SKM-1 (cell line): Measurements from ENCODE around the gene PCBP3.
A peak's percentile ranks its signal among the peaks of the same experiment; 100 is the strongest.

ENCODE experiments used
- DNase-seq: peaks from one replicate; lab custom pipeline; 2025; ENCODE audit not compliant: unreplicated experiment; lab: John Stamatoyannopoulos, UW

The PCBP3 gene

DNA sequence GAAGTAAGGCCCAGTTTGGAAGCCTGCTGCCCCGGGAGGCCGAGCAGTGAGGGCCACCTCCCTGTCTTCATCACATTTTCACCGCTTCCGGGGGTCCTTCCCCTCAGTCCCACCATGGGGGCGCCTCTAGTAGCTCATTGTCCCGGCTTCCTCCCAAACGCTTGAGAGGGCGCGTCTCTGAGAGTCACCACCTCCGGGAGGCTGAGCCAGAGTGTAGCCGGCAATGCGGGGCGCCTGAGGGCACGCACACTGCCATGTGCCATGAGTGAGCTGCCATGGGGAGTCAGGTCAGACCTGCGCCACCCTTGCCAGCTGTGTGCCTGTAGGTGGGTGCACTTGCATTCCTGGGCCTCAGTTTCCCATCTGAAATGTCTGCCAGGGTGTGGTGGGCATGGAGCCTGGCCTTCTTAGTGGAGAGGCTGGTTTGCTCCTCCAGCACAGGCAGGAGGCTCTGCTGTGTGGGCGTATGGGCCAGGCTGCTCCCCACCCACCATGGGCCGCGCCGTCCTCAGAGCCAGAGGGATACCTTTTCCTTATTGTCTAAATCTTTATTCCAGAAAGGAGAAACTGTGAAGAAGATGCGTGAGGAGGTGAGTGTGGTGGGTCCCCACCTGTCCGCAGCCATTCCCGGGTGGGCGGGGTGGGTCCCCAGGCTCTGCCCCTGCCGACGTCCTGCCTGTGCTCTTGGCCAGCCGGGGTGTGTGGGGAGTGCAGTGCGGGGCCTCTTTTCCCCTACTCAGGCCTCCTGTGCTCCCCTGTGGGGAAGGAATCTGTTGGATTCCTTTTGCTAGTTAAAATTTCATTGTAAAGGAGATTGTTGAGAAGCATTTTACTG, 256.7 kb downstream of the PCBP3 start:
- no peak for DNase-seq

DNA sequence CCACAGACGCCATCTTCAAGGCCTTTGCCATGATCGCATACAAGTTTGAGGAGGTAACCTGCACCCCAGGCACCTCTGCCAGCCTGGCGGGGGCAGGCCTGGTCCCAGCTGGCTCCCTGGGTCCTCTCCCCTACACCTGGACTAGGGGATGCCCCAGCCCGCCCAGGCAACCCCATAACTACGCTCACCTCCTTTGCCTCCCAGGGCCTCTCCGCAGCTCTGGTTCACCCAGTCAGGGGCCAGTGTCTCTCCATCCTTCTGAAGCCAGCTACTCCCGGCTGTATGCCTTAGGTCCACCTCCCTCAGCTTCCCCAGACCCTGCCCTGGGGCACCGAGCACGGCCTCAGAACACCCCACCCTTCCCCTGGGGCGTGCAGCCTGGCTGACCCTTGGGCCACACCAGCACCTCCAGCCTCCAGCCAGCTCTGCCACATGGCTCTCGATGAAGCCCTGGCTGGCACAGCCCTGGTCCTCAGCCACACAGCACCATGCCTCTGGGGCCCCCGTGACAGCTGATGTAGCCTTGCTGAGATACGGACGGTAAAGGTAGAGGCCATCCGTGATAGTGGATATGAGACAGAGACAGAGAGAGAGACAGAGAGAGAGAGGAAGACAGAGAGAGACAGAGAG, 257.7 kb downstream of the PCBP3 start:
- DNase-seq, result no peak

DNA sequence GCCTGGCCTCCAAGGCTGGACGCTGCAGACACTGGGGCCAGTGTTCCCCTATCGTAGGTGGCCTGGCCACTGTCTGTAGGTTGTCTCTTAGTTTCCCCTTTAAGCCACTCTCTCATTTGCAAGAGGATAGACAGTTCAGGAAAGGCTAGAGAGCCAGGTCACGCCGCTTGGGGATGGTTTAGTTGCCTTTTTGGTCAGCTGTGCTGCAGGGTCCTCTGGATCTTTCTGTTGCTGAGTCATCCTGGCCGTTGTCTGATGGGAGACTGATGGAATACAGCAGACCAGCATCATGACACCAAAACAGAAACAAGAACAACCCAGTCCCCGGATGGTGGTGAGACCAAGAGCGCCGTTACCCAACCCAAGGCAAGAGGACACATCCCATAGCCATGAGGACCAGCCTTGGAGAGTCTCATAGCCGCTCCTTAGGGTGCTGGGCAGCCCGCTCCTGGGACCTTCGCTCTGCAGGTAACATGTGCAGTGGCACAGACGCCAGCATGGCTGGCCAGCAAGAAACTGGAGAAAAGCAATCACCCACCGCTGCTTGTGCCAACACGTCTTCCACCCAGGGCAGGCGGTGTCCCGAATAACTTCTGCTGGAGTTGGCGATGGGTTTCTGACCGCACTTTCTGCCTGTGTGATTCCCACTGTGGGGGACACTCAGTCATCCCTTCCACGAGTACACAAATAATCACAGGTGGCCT, 258.9 kb downstream of the PCBP3 start:
- DNase-seq, result no peak

DNA sequence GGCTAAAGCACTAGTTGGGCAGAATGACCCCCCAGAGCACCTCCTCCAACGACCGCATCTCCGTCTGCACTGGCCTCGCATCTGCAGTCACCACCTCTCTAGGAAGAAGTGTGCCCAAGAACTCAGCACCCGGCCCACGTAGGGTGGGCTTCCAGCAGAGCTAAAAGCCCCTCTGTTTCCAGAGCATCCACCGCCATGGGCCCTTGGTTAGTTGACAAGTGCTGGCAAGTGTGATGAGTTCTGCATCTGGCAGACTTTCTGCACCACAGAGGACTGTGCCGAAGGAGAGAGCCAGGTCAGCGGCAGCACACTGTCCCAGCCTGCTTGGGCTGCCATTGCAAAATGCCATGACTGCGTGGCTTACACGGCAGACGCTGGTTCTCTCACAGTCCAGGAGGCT, 261.7 kb downstream of the PCBP3 start:
- no peak for DNase-seq

DNA sequence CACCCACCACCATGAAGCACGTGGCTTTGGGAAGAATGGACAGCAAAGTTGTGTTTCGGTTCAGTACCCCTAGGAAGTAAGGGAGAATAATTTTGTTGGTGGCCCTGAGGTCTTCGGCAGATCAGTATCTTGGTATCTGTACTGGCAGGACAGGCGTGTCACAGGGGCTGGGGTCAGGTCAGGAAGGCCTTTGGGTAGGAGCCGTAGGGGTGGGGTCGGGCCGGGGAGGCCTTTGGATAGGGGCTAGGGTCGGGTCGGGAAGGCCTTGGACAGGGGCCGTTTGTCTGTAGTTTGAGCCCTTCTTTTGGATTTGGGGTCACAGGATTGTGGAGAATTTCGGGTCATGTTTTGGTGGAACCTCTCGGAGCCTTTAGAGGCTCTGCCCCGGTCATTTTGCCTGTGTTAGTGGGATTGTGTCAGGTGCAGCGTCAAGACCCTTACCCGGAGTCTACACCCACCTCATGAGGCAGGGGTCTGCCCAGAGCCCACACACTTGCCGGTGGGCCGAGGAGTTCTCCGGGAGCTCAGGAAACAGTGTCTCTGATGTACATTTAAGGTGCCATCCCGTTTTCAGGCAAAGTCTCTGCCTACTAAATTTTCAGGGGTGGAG, 262.8 kb downstream of the PCBP3 start:
- DNase-seq, result no peak

DNA sequence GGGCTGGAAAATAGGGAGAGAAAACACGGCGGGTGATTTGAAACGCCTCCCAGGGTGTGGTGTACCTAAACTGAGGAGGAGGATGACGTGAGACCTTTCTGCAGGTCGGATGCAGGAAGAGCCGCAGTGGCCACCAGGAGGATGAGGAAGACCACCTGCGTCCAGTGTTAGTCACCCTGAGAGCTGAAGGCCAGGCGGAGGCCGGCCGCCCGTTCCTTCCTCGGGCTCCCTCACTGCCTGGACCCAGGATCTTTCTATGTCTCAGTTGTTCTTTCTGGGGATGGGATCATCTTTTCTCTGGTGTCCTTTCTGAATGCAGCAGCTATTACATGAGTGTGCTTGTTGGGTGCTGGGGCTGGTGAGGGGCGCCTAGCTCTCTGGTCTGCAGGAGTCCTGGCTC, 263.3 kb downstream of the PCBP3 start:
- no peak for DNase-seq

DNA sequence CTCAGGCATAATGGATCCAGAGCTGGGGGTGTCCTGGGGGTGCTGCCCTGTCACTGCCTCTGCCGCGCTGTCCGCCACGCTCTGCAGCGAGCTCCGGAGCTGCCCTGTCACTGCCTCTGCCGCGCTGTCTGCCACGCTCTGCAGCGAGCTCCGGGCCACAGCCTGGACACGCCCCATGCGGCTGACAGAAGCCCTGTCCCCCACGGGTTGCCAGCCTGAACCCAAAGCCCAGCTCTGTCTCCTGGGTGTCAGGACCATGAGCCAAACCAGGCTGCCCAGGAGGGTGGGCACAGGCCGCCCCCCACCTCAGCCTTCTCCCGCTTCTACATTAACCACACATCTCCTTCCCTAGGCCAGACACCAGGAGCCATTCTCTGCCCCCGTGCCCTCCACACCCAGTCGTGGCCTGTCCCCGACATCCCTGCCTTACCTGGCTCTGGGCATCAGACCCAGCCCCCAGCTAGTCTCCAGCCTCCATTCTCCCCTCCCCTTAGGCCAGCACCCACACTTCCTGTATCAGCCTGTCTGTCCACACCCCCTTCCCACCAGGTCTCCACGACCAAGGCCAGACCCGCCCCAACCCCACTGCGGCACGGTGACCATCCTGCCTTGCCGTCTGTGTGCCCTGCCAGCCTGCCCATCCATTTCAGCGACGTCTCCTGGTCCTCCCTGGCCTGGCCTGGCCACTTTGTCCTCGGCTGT, 265.2 kb downstream of the PCBP3 start:
- no peak for DNase-seq

DNA sequence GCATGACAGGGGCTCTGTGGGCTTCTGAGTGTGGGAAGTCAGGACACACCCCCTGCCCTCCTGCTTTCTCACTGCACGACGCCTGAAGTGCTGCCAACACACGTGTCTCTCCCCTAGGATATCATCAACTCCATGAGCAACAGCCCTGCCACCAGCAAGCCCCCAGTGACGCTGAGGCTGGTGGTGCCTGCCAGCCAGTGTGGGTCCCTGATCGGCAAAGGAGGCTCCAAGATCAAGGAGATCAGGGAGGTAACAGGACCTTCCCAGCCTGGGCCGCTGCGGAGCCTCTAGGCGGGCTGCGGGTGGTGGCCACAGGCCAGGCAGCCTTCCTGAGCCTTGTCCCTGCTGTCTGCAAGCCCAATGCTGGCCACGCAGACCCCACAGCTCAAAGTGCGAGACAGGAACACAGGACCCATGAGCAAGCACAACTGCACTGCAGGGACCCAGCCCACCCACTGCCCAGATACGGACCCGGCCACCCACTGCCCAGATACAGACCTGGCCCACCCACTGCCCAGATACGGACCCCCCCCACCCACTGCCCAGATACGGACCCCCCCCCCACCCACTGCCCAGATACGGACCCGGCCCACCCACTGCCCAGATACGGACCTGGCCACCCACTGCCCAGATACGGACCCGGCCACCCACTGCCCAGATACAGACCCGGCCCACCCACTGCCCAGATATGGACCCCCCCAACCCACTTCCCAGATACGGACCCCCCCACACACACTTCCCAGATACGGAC, 265.9 kb downstream of the PCBP3 start:
- DNase-seq, result no peak

DNA sequence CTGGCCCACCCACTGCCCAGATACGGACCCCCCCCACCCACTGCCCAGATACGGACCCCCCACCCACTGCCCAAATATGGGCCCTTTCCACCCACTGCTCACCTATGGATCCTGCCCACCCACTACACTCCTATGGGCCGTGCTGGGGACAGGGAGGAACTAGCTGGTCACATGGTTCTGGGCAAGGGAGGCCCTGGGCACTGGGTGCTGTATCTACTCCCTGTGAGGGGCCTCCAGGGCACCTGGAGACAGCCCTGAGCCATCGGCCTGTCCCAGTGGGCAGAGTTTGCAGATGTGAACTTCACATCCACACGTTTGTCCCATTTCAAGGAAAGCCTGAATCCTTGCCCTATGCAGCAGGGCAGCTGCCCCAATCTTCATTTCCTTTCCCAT, 266.6 kb downstream of the PCBP3 start:
- no peak for DNase-seq

DNA sequence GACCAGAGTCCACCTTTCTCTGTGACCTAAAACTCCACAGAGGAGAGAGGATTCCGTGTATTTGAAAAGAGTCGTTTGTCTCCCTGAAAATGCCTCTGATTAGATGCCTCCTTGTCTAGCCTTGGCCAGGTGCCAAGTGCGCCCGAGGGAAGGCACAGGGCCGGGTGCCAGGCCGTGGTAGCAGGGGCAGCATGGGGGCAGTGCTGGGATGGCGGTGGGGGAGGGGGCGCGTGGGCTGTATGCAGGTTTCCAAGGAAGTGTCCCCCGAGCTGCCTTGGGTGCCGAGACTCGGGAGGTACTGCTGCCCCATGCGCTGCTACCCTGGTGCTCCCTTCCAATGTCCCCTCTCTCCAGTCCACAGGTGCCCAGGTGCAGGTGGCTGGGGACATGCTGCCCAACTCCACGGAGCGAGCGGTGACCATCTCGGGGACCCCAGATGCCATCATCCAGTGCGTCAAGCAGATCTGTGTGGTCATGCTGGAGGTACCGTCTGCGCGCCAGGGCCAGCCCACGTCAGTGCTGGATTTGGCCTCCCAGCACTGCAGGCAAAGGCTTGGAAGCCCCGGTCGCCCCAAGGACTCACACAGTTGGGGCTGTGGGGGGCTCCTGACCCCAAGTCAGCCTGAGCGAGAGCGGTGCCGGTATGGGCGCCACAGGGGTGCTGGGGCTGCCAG, 267.2 kb downstream of the PCBP3 start:
- DNase-seq, result no peak

DNA sequence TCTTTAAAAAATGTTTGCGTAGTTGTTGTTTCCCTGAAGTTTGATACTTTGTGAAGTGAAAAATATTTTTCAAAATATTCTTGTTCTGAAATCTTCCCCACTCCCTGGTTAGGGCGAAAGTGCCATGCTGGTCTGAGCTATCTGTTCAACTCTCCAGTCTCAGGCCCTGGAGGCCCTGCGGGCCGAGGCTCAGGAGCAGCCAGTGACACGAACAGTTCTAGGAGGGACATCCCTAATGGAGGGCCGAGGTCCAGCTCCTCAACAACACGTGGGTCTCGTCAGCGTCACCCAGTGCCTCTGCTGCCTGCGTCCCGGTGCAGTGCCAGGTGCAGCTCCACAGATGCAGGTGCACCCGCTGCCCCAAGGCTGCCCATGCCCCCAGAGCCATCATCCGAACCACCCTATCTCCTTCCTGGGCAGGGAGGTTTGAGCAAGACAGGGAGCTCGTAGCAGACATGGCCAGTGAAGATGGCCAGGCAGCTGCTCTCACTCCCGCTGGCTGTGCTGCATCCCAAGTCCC, 268.3 kb downstream of the PCBP3 start:
- DNase-seq, result no peak

DNA sequence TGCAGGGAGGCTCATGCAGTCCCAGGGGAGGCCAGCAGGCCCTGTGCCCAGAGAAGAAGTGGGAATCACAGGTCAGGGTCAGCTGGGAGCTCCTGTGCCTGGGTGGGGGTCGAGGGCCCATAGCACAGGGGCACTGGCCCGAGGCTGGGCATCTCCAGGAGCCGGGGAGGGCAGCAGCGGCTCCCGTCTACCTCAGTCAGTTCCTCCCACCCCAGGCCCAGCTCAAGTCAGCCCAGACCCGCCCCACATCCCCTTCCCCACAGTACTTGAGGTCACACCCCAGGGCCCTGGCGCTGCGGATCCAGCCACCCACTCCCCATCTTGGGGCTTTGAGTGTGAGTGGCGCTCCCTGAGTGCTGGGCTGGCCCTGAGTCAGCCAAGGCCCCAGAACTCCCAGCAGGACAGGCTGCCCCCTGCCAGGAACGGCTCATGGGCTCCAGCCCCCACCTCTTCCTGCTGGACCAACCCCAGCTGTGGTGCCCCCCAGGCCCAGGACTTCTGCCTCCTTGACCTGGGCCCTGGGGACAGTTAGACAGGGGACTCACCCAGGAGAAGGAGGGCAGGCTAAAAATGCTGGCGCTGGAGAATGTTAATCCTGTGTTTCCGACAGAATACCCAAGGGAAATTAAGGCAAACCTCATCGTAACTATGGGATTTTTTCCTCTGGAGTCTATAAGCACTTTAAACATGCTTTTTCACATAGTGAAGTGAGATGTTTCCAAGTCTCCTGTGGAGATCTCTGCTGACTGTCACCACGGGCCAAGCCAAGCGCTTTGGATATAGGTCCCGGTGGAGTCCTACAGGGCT, 269.3 kb downstream of the PCBP3 start:
- no peak for DNase-seq

DNA sequence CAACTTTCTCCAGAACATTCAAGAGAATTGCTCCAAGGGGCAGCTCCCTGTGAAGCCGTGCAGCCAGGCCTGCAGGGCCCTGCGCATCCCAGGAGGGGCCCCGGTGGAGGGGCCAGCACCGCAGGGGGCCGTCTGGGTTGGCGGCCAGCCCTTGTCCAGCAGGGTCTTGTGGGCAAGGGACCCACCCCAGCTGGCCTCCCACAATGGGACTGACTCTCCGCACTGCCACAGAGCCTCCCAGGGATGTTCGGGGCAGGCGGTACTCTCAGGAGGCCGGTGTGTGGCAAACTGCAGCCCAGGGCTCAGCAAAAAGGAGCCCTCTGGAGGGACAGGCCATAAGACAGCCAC, 269.9 kb downstream of the PCBP3 start:
- no peak for DNase-seq

DNA sequence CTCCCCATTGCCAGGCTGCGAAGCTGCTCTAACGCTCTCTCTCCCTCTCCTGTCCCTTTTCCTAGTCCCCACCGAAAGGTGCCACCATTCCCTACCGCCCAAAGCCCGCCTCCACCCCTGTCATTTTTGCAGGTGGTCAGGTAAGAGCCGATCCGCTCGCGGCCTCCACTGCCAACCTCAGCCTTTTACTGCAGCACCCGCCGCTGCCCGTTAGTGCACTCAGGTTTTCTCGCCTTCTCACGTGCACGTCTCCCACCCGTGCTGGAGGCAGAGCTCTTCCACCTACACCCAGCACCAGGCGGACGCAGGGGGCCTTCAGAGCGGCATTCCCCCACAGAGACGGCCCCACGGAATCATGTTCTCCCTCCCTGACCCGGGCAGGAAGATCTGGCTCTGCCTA, 270.4 kb downstream of the PCBP3 start:
- no peak for DNase-seq

DNA sequence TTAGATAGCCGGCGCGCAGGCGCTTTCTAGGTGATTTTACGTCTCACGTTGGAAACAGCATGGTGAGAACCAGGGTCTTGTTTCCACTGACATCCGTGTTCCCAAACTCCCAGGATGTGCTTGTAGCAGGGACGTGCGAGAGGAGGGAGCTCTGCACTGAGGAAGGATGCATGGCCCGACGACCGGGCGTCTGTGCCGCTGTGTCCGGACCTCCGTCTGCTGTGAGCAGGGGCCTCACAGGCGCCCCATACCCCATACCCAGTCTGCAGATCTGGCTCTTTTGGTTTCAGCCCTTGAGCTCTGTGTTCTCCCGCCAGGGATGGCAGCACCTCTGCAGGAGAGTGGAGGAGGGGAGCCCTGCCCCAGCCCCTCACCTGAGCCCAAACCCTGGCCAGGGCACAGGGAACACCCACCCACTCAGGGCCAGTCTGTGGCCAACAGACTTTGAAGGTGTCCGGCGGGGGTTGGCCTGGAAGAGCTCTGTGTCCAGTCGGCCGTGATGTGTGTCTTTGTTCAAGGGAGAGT, 270.9 kb downstream of the PCBP3 start:
- DNase-seq, result no peak

DNA sequence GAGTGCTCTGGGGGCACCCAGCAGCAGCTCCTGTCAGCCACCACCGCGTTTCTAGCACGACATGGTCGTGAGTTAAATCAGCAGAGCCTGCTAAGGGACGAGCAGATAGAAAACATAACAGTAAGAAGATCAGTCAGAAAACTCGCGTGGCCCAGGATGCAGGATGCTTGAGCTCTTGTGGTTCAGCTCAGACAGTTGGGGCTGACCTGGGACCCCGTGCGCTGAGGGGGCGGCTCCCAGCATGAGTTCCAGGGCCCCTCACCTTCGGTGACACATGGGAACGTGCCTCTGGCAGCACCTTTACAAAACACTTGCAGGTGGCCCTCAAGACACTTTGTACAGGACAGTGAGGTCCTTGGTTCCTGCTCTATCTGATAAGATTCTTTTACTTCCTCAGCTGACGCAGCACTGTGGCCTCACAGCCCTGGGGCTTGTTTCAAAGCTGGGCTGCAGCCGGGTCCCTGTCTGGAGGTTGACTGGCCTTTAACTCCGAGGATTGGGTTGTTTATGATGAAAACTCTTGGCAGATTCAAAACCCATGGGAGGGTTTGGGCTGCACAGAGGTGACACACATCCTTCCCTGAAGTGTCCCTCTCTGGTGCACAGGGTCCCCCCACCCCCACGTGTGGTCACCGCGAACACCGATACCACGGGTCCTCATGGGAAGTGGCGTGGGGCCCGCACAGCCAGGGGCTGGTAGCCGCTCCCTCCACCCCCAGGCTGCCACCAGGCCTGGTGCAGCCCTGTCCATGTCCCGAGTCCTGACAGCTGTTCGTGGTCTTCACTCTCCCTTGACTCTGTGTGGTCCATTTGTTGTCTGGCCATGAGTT, 272.7 kb downstream of the PCBP3 start:
- peak; percentile 32 for DNase-seq

DNA sequence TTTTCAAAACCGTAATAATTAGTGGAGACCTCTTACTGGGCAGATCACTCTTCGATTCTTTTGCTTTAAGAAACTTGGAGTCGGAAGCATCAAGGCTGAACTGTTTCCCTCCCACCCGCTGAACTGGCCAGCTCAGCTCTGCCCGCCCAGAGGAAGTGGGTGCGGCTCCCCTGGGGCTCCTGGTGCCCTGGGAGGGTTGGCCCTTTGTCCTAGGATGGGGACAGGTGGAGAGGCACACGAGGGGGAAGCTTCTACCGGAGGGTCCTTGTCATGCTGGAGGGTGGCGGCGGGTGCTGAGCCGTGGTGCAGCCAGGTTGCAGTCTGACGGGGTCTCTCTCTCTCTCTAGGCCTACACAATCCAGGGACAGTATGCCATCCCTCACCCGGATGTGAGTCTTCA, 273.7 kb downstream of the PCBP3 start:
- DNase-seq, result no peak

DNA sequence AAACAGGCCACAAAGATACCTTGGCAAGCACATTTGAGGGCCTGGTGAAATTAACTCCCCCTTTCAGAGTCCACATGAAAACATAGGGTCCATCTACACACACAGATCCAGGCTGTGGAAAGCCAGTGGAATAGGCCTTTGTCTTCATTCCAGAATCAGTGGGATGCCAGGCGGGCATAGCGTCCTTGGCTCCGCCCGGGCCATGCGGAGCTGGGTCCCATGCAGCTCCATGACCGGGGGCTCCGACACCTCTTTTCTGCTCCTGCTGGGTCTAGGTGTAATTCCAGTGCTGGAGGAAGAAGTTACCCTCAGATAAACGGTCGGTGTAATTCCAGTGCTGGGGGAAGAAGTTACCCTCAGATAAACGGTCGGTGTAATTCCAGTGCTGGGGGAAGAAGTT, 274.5 kb downstream of the PCBP3 start:
- no peak for DNase-seq
